Measurements from ENCODE around the gene OR2AK2. TPM values are rescaled to one million over a fixed set of nuclear protein-coding genes. Genes with fewer than 3 reads are reported as not detected.

Gene OR2AK2
- total RNA-seq, 2 experiments from 2014 or later, result not detected

- intact Hi-C loops (cut with micrococcal nuclease), result no loop called here
- Mint-ChIP-seq H3K4me3 (no peak overlapping the region), H3K36me3 (ENCODE audit: low read depth) (no peaks in the 10 kb centered on the region), H3K4me1 (ENCODE audit: low read depth) (peaks cover 1% of the 10 kb centered on the region), H3K27ac (no peak overlapping the region), H3K9me3 (no peaks in the 10 kb centered on the region), H3K27me3 (no peaks in the 10 kb centered on the region)
- no peak for DNase-seq
- no peak for TF ChIP-seq CTCF (IDR thresholded peaks at IDR 0.05)
- ChIA-PET CTCF (no interaction called here), POLR2A (no interaction called here)
- ATAC-seq, result no peak
Observed at GRCh38 chr1:247998811-247999210, 33.8 kb downstream of the OR2AK2 start.

DNA sequence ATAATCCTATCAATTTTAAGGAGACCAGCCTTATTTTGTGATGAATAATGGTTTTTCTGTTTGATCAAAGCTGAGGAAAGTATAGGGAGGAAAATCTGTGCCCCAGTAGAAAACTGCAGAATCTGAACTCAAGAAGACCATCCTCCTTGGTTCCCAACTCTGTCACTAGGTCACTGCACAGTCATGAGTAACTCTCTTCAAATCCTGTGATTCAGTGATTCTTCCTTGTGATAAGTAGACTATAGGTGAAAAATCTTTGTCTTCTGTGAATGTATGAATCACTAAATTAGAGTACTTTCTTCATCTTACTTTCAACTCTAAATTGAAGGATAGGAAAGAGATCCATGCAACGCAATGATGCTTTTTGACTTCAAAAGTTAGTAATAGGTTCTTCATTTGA is 35.1 kb downstream of the OR2AK2 start:
- Mint-ChIP-seq H3K36me3 (ENCODE audit: low read depth) (no peaks in the 10 kb centered on the region), H3K27me3 (no peaks in the 10 kb centered on the region), H3K4me3 (no peak overlapping the region), H3K27ac (no peak overlapping the region), H3K4me1 (ENCODE audit: low read depth) (peaks cover 1% of the 10 kb centered on the region), H3K9me3 (no peaks in the 10 kb centered on the region)
- intact Hi-C loops (cut with micrococcal nuclease), result no loop called here
- POLR2A ChIA-PET, result no interaction called here
- DNase-seq (no peak), ATAC-seq (no peak)
- no peak for TF ChIP-seq CTCF (IDR thresholded peaks at IDR 0.05)
- CTCF ChIA-PET, result no interaction called here

- ChIA-PET POLR2A (no interaction called here), CTCF (no interaction called here)
- DNase-seq, result no peak
- no peak for ATAC-seq
- TF ChIP-seq CTCF (IDR thresholded peaks at IDR 0.05), result no peak
- Mint-ChIP-seq H3K36me3 (ENCODE audit: low read depth) (peaks cover 9% of the 10 kb centered on the region), H3K4me3 (no peak overlapping the region), H3K27me3 (no peaks in the 10 kb centered on the region), H3K9me3 (peaks cover 37% of the 10 kb centered on the region), H3K27ac (no peak overlapping the region), H3K4me1 (ENCODE audit: low read depth) (no peaks in the 10 kb centered on the region)
- intact Hi-C loops (cut with micrococcal nuclease), result no loop called here
Observed at GRCh38 chr1:248007778-248008177, 42.7 kb downstream of the OR2AK2 start.

GRCh38 chr1:248009681-248010080 is 44.6 kb downstream of the OR2AK2 start:
- ChIA-PET CTCF (no interaction called here), POLR2A (no interaction called here)
- Mint-ChIP-seq H3K27me3 (no peaks in the 10 kb centered on the region), H3K9me3 (peaks cover 37% of the 10 kb centered on the region), H3K36me3 (ENCODE audit: low read depth) (peaks cover 9% of the 10 kb centered on the region), H3K4me3 (no peak overlapping the region), H3K4me1 (ENCODE audit: low read depth) (no peaks in the 10 kb centered on the region), H3K27ac (no peak overlapping the region)
- intact Hi-C loops (cut with micrococcal nuclease), result no loop called here
- DNase-seq, result no peak
- no peak for TF ChIP-seq CTCF (IDR thresholded peaks at IDR 0.05)
- no peak for ATAC-seq

GRCh38 chr1:248013229-248013710 is 48.2 kb downstream of the OR2AK2 start, which contains the start of gene OR2L5:
OR2L5 (plus strand) TSS chr1:248013660; CDS start chr1:248021948, 8,288 bp downstream.
- ChIA-PET CTCF (no interaction called here), POLR2A (no interaction called here)
- Mint-ChIP-seq H3K4me1 (ENCODE audit: low read depth) (no peaks in the 10 kb centered on the region), H3K27me3 (no peaks in the 10 kb centered on the region), H3K4me3 (no peak within 1 kb of the TSS), H3K27ac (no peak within 1 kb of the TSS), H3K36me3 (ENCODE audit: low read depth) (peaks cover 7% of the 10 kb centered on the region), H3K9me3 (peaks cover 32% of the 10 kb centered on the region)
- ATAC-seq (no peak), DNase-seq (no peak)
- intact Hi-C loops (cut with micrococcal nuclease), result no loop called here
- TF ChIP-seq CTCF (IDR thresholded peaks at IDR 0.05), result no peak
